ENCODE measurements around the gene KLHL24. TPM values are rescaled to one million over a fixed set of nuclear protein-coding genes. Genes with fewer than 3 reads are reported as not detected.
A peak's percentile ranks its signal among the peaks of the same experiment; 100 is the strongest.
"Not testable (repeated sequence)": the region's sequence is repeated elsewhere in the genome, so short reads cannot be mapped to it uniquely, and the experiment has no call there.

Gene KLHL24
- polyA plus RNA-seq, 3 donors from 2014 or later: 33.4 to 52.5 (median 49.8) TPM

GRCh38 chr3:183641882-183642281 is 6.5 kb downstream of the KLHL24 start:
- no peak overlapping the region for H3K4me3 Mint-ChIP-seq
- peaks cover 6 to 13% (median 9%) of the 10 kb centered on the region in 3 donors for H3K36me3 Mint-ChIP-seq
- H3K4me1 Mint-ChIP-seq: peaks cover 43 to 66% of the 10 kb centered on the region in 2 donors
- H3K27me3 Mint-ChIP-seq (ENCODE audit: low read depth in 3 of 3): peaks cover 2 to 5% (median 4%) of the 10 kb centered on the region in 3 donors
- H3K9me3 Mint-ChIP-seq: no peaks in the 10 kb centered on the region
- no peak for DNase-seq
- no peak overlapping the region for H3K27ac Mint-ChIP-seq

GRCh38 chr3:183644244-183644643 is 8.8 kb downstream of the KLHL24 start:
- Mint-ChIP-seq H3K4me1 (peaks cover 21 to 42% of the 10 kb centered on the region in 2 donors), H3K27ac (no peak overlapping the region), H3K36me3 (peaks cover 12 to 20% (median 16%) of the 10 kb centered on the region in 3 donors), H3K9me3 (no peaks in the 10 kb centered on the region), H3K27me3 (ENCODE audit: low read depth in 3 of 3) (peaks cover 0 to 2% (median 0%) of the 10 kb centered on the region in 3 donors), H3K4me3 (no peak overlapping the region)
- no peak for DNase-seq

DNA sequence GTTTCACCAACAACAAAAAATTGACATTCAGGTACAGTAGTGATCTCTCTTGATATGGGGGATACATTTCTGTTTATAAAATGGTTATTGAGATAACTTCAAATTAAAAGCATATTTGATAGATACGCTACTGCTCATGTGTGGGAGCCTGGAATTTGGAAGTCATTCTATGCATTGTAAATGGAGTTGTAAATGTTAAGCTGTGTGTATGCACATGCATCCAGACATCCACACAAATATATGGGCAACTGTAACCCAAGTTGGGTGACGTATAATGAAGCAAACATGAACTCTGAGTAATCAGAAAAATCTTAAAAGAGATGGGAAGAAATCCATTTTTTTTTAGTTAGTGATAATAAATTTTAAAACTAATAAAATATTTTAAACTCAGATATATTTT is 9.8 kb downstream of the KLHL24 start:
- H3K4me1 Mint-ChIP-seq: peaks cover 12 to 35% of the 10 kb centered on the region in 2 donors
- peaks cover 0 to 2% (median 0%) of the 10 kb centered on the region in 3 donors for H3K27me3 Mint-ChIP-seq (ENCODE audit: low read depth in 3 of 3)
- H3K36me3 Mint-ChIP-seq: peaks cover 22 to 27% (median 23%) of the 10 kb centered on the region in 3 donors
- no peak for DNase-seq
- no peak overlapping the region for H3K4me3 Mint-ChIP-seq
- no peak overlapping the region for H3K27ac Mint-ChIP-seq
- peaks cover 0 to under 1% (median 0%) of the 10 kb centered on the region in 6 donors for H3K9me3 Mint-ChIP-seq

- Mint-ChIP-seq H3K4me3 (no peak overlapping the region), H3K4me1 (no peaks in the 10 kb centered on the region), H3K27me3 (ENCODE audit: low read depth in 3 of 3) (peaks cover 6 to 9% (median 8%) of the 10 kb centered on the region in 3 donors), H3K27ac (no peak overlapping the region), H3K9me3 (peaks cover 13 to 40% (median 24%) of the 10 kb centered on the region in 6 donors), H3K36me3 (peaks cover 55 to 57% (median 57%) of the 10 kb centered on the region in 3 donors)
- no peak for DNase-seq
These were observed 15.1 kb downstream of the KLHL24 start for GRCh38 chr3:183650554-183650953.

- H3K4me1 Mint-ChIP-seq: peaks cover 10 to 22% of the 10 kb centered on the region in 2 donors
- DNase-seq: no peak
- peak overlapping the region in 2 of 6 donors; percentile 13 to 45 for H3K27ac Mint-ChIP-seq
- H3K4me3 Mint-ChIP-seq: no peak overlapping the region
- H3K9me3 Mint-ChIP-seq: peaks cover 15 to 45% (median 26%) of the 10 kb centered on the region in 6 donors
- peaks cover 62 to 71% (median 63%) of the 10 kb centered on the region in 3 donors for H3K36me3 Mint-ChIP-seq
- H3K27me3 Mint-ChIP-seq (ENCODE audit: low read depth in 3 of 3): peaks cover 6 to 9% (median 8%) of the 10 kb centered on the region in 3 donors
These were observed 18.0 kb downstream of the KLHL24 start for GRCh38 chr3:183653209-183654064.

GRCh38 chr3:183654727-183655126 is 19.3 kb downstream of the KLHL24 start:
- no peak overlapping the region for H3K4me3 Mint-ChIP-seq
- H3K36me3 Mint-ChIP-seq: peaks cover 57 to 72% (median 64%) of the 10 kb centered on the region in 3 donors
- DNase-seq: no peak
- H3K4me1 Mint-ChIP-seq: peaks cover 17 to 35% of the 10 kb centered on the region in 2 donors
- H3K27me3 Mint-ChIP-seq (ENCODE audit: low read depth in 3 of 3): peaks cover 6 to 9% (median 8%) of the 10 kb centered on the region in 3 donors
- H3K27ac Mint-ChIP-seq: no peak overlapping the region
- H3K9me3 Mint-ChIP-seq: peaks cover 15 to 45% (median 26%) of the 10 kb centered on the region in 6 donors

GRCh38 chr3:183662099-183662498 is 26.7 kb downstream of the KLHL24 start:
- DNase-seq: no peak
- peaks cover 27 to 49% (median 36%) of the 10 kb centered on the region in 3 donors for H3K36me3 Mint-ChIP-seq
- H3K27ac Mint-ChIP-seq: no peak overlapping the region
- H3K4me1 Mint-ChIP-seq: peaks cover 22 to 59% of the 10 kb centered on the region in 2 donors
- H3K9me3 Mint-ChIP-seq: no peaks in the 10 kb centered on the region
- H3K27me3 Mint-ChIP-seq (ENCODE audit: low read depth in 3 of 3): no peaks in the 10 kb centered on the region
- H3K4me3 Mint-ChIP-seq: no peak overlapping the region

DNA sequence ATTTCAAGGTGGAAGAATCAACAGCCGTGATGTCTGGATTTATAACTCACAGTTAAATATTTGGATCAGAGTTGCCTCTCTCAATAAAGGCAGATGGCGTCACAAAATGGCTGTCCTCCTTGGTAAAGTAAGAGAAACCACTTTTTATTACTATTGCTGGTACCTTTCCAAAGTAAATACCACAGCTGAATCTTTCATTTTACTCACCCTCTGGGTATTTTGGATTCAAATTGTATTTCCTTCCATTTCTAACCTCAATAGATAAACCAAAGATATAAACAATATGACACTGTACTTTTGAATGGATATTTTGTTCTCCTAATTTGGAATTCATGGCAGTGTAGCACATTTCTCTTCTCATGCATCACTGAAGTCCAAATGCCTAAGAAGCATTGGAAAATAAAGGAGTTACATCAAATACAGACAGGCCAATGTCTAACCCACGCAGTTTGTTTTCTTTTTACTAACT is 29.5 kb downstream of the KLHL24 start:
- no peak for DNase-seq
- no peak overlapping the region for H3K27ac Mint-ChIP-seq
- peaks cover 20 to 50% (median 31%) of the 10 kb centered on the region in 3 donors for H3K36me3 Mint-ChIP-seq
- peaks cover 13 to 31% of the 10 kb centered on the region in 2 donors for H3K4me1 Mint-ChIP-seq
- H3K9me3 Mint-ChIP-seq: no peaks in the 10 kb centered on the region
- no peak overlapping the region for H3K4me3 Mint-ChIP-seq
- H3K27me3 Mint-ChIP-seq (ENCODE audit: low read depth in 3 of 3): peaks cover 0 to 2% (median 2%) of the 10 kb centered on the region in 3 donors

DNA sequence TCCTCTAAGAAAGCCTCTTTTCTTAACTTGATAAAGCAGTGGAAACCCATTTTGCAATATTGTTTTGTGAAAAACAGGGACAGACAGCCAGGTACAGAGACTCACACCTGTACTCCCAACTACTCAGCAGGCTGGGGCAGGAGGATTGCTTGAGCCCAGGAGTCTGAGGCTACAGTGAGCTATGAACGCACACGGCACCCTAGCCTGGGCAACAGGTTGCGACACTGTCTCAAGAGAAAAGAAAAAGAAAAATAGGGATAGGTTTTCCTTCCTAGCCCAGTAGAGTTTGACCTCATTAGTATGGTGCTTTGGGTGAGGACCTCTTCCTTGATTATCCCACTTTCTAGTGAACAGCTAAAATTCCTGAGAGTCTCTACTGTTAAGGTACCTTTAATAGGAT is 44.6 kb downstream of the KLHL24 start:
- no peak overlapping the region for H3K4me3 Mint-ChIP-seq
- peaks cover 9 to 11% (median 10%) of the 10 kb centered on the region in 3 donors for H3K36me3 Mint-ChIP-seq
- no peak overlapping the region for H3K27ac Mint-ChIP-seq
- DNase-seq: no peak
- peaks cover 0 to 20% of the 10 kb centered on the region in 2 donors for H3K4me1 Mint-ChIP-seq
- no peaks in the 10 kb centered on the region for H3K9me3 Mint-ChIP-seq
- no peaks in the 10 kb centered on the region for H3K27me3 Mint-ChIP-seq (ENCODE audit: low read depth in 3 of 3)

DNA sequence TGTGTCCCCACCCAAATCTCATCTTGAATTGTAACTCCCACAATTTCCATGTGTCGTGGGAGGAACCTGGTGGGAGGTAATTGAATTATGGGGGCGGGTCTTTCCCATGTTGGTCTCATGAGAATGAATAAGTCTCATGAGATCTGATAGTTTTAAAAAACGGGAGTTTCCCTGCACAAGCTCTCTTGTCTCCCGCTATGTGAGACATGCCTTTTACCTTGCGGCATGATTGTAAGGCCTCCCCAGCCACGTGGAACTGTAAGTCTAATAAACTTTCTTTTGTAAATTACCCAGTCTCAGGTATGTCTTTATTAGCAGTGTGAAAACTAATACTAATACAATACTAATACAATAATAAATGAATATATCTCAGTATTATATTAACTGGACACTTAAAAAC is 52.3 kb downstream of the KLHL24 start:
- no peak overlapping the region for H3K27ac Mint-ChIP-seq
- H3K36me3 Mint-ChIP-seq: no peaks in the 10 kb centered on the region

GRCh38 chr3:183688874-183689273 is 53.5 kb downstream of the KLHL24 start:
- peaks cover 0 to 4% of the 10 kb centered on the region in 2 donors for H3K4me1 Mint-ChIP-seq
- no peak for DNase-seq
- no peaks in the 10 kb centered on the region for H3K9me3 Mint-ChIP-seq
- peaks cover 0 to 2% (median 0%) of the 10 kb centered on the region in 3 donors for H3K27me3 Mint-ChIP-seq (ENCODE audit: low read depth in 3 of 3)
- no peak overlapping the region for H3K27ac Mint-ChIP-seq
- H3K36me3 Mint-ChIP-seq: no peaks in the 10 kb centered on the region
- no peak overlapping the region for H3K4me3 Mint-ChIP-seq

More for the DNA sequence above, 52.3 kb downstream of the KLHL24 start:
- no peak overlapping the region for H3K4me3 Mint-ChIP-seq
- DNase-seq: no peak
- H3K9me3 Mint-ChIP-seq: no peaks in the 10 kb centered on the region
- peaks cover 0 to 16% of the 10 kb centered on the region in 2 donors for H3K4me1 Mint-ChIP-seq
- peaks cover 0 to 2% (median 0%) of the 10 kb centered on the region in 3 donors for H3K27me3 Mint-ChIP-seq (ENCODE audit: low read depth in 3 of 3)

- not testable (repeated sequence) for H3K27ac Mint-ChIP-seq; H3K27me3 Mint-ChIP-seq (ENCODE audit: low read depth in 3 of 3); H3K36me3 Mint-ChIP-seq; H3K9me3 Mint-ChIP-seq; H3K4me1 Mint-ChIP-seq; DNase-seq; H3K4me3 Mint-ChIP-seq
These were observed 54.2 kb downstream of the KLHL24 start for GRCh38 chr3:183689621-183690020.

DNA sequence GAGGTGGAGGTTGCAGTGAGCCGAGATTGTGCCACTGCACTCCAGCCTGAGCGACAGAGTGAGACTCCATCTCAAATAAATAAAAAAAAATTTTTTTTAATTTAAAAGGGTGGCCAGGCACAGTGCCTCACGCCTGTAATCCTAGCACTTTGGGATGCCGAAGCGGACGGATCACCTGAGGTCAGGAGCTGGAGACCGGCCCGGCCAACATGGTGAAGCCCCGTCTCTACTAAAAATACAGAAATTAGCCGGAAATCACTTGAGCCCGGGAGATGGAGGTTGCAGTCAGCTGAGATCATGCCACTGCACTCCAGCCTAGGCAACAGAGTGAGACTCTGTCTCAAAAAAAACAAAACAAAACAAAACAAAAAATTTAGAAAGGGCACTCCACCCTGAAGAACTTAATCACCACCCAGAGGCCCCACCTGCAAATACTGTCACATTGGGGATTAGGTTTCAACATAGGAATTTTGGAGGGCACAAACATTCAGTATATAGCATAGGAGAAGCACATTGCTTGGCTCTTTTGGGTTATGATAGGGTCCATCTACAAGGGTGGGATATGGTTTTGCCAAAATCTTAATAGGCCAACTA is 55.1 kb downstream of the KLHL24 start:
- no peaks in the 10 kb centered on the region for H3K4me1 Mint-ChIP-seq
- H3K9me3 Mint-ChIP-seq: no peaks in the 10 kb centered on the region
- no peaks in the 10 kb centered on the region for H3K36me3 Mint-ChIP-seq
- H3K4me3 Mint-ChIP-seq: no peak overlapping the region
- H3K27me3 Mint-ChIP-seq (ENCODE audit: low read depth in 3 of 3): peaks cover 0 to 2% (median 2%) of the 10 kb centered on the region in 3 donors
- DNase-seq: no peak
- no peak overlapping the region for H3K27ac Mint-ChIP-seq

GRCh38 chr3:183692436-183692835 is 57.0 kb downstream of the KLHL24 start:
- Mint-ChIP-seq H3K4me3 (no peak overlapping the region), H3K4me1 (peaks cover 5 to 7% of the 10 kb centered on the region in 2 donors), H3K9me3 (no peaks in the 10 kb centered on the region), H3K27ac (no peak overlapping the region), H3K27me3 (ENCODE audit: low read depth in 3 of 3) (peaks cover 0 to 2% (median 0%) of the 10 kb centered on the region in 3 donors), H3K36me3 (no peaks in the 10 kb centered on the region)
- no peak for DNase-seq

Data from immature natural killer cell (primary cell).